Natural killer cell (primary cell): ENCODE results near the gene EYA4. TPM values are rescaled to one million over a fixed set of nuclear protein-coding genes. Genes with fewer than 3 reads are reported as not detected.

Experiments
- ATAC-seq, 3 donors: fragments of 150-1000 bp in 2 of 3; fragments of 200-7000 bp in 1 of 3; cut with Tn5 transposase; 1 replicate in 1 of 3; 2 replicates in 2 of 3; pipeline ENCODE4 v1.10.0; 2021; ENCODE audit warnings: mild to moderate bottlenecking in 2 of 3, moderate library complexity in 2 of 3
- DNase-seq, 2 donors: peaks; one replicate each; pipeline versions ENCODE4 v3.0.0 to v3.0.0-alpha.2; 2013 to 2021; ENCODE audit warnings: mixed read lengths in 1 of 2
- H3K27ac ChIP-seq: one replicate; pipeline ENCODE4 v1.5.1; 2013; ENCODE audit warnings: mild to moderate bottlenecking, low read length
- H3K27me3 ChIP-seq: one replicate; pipeline ENCODE4 v1.6.1; 2013; ENCODE audit warnings: low read length; ENCODE audit not compliant: control insufficient read depth, insufficient read depth
- H3K36me3 ChIP-seq: one replicate; pipeline ENCODE4 v1.6.1; 2013; ENCODE audit warnings: low read length; ENCODE audit not compliant: control insufficient read depth, insufficient read depth
- H3K4me1 ChIP-seq: one replicate; pipeline ENCODE4 v1.6.1; 2013; ENCODE audit warnings: low read length; ENCODE audit not compliant: control insufficient read depth, insufficient read depth
- H3K4me3 ChIP-seq: one replicate; pipeline ENCODE4 v1.5.1; 2013; ENCODE audit warnings: low read length
- H3K9me3 ChIP-seq: one replicate; pipeline ENCODE4 v1.6.1; 2013; ENCODE audit warnings: low read length; ENCODE audit not compliant: control insufficient read depth, insufficient read depth
- H3K27ac Mint-ChIP-seq, 2 donors: one replicate each; pipeline ENCODE4 v1.8.0; 2022; ENCODE audit warnings: mild to moderate bottlenecking in 2 of 2, mixed read lengths in 2 of 2, moderate library complexity in 1 of 2
- H3K27me3 Mint-ChIP-seq, 2 donors: one replicate each; pipeline ENCODE4 v1.8.0; 2022; ENCODE audit warnings: low read depth in 2 of 2, mixed read lengths in 2 of 2
- H3K36me3 Mint-ChIP-seq: one replicate; pipeline ENCODE4 v1.8.0; 2022; ENCODE audit warnings: mixed read lengths
- H3K4me1 Mint-ChIP-seq, 2 donors: one replicate each; pipeline ENCODE4 v1.8.0; 2022; ENCODE audit warnings: mixed read lengths in 2 of 2
- H3K4me3 Mint-ChIP-seq: one replicate; pipeline ENCODE4 v1.8.0; 2022; ENCODE audit warnings: mild to moderate bottlenecking, moderate library complexity, mixed read lengths
- H3K9me3 Mint-ChIP-seq, 2 donors: one replicate each; pipeline ENCODE4 v1.8.0; 2022; ENCODE audit warnings: mixed read lengths in 2 of 2
- WGBS: methylation state at CpG from one replicate; pipeline ENCODE4 v1.1.7; 2013; ENCODE audit warnings: missing lambda C conversion rate; ENCODE audit not compliant: insufficient coverage; 5-methylcytosine and 5-hydroxymethylcytosine counted together
- intact Hi-C: fragments of 100-400 bp; cut with micrococcal nuclease; formaldehyde crosslinking; loops from one replicate; pipeline ENCODE4 v1.14.2; 2022
- total RNA-seq, 4 donors: library from RNA; stranded (reverse); fragments of 120-200 nt in 1 of 4; gene quantifications; one replicate each; pipeline versions ENCODE4 v1.2.3 to v1.2.4, GENCODE V29; 2013 to 2022
- TF ChIP-seq, protein P1 (sequence below): fragments of 200-600 bp; IDR thresholded peaks from one replicate; pipeline ENCODE4 v1.8.0; 2022; ENCODE audit warnings: antibody characterized with exemption

EYA4 gene
- total RNA-seq, 3 donors from 2014 or later (not counting 1 experiment from before 2014, with no cell fraction given) = not detected

DNA sequence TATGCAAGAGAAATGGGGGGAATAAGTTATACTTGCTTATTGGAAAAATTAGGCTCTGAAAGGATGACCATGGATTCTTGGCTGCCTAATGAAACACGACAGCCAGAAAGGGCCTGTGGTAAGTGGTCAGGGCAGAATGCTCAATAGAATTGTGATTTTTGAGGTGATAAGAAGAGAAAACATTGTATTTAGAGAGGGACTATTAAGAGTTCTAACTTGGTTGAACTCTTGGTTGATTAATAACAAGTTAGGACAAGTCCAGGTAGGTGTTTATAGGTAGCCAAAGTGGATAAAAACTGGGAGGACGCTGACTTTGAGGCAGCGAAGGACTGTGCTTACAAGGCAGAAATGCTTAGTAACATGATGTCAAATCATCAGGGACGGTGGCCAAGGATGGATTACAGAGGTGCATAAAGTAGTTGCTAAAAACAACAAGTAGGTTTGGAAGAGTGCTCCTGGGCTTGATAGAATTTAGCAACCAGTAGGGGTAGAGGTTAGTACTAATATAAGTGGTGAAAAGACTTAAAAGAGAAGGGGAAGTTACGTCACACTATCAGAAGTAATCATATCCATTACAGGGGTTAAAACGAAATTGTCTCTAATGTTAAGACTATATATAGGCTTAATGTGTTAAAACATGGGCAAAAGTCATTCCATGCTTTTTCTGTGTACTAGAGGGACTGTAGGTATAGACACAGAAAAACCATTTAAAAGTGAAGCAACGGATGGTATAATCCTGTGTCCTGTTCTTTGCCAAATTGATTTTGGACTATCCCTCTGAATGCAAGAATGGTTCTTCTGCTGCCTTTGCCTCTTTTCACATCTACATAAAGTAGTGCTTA lies 98.6 kb downstream of the EYA4 start:
- WGBS = 87% methylated on average over 6 of the region's 7 CpGs
- peaks cover 0 to 6% of the 10 kb centered on the region in 2 donors for H3K9me3 Mint-ChIP-seq
- H3K36me3 ChIP-seq = no peaks in the 10 kb centered on the region
- H3K4me3 Mint-ChIP-seq = no peak overlapping the region
- H3K4me1 ChIP-seq = no peaks in the 10 kb centered on the region
- H3K27me3 ChIP-seq = no peaks in the 10 kb centered on the region
- TF ChIP-seq, protein P1, sequence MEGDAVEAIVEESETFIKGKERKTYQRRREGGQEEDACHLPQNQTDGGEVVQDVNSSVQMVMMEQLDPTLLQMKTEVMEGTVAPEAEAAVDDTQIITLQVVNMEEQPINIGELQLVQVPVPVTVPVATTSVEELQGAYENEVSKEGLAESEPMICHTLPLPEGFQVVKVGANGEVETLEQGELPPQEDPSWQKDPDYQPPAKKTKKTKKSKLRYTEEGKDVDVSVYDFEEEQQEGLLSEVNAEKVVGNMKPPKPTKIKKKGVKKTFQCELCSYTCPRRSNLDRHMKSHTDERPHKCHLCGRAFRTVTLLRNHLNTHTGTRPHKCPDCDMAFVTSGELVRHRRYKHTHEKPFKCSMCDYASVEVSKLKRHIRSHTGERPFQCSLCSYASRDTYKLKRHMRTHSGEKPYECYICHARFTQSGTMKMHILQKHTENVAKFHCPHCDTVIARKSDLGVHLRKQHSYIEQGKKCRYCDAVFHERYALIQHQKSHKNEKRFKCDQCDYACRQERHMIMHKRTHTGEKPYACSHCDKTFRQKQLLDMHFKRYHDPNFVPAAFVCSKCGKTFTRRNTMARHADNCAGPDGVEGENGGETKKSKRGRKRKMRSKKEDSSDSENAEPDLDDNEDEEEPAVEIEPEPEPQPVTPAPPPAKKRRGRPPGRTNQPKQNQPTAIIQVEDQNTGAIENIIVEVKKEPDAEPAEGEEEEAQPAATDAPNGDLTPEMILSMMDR = no peak
- ATAC-seq (no peak), DNase-seq (no peak)
- no peaks in the 10 kb centered on the region for H3K9me3 ChIP-seq
- H3K4me3 ChIP-seq = no peak overlapping the region
- H3K36me3 Mint-ChIP-seq = no peaks in the 10 kb centered on the region
- H3K27ac Mint-ChIP-seq = no peak overlapping the region
- intact Hi-C loops = no loop called here
- no peaks in the 10 kb centered on the region for H3K4me1 Mint-ChIP-seq
- H3K27ac ChIP-seq = no peak overlapping the region
- H3K27me3 Mint-ChIP-seq = no peaks in the 10 kb centered on the region

DNA sequence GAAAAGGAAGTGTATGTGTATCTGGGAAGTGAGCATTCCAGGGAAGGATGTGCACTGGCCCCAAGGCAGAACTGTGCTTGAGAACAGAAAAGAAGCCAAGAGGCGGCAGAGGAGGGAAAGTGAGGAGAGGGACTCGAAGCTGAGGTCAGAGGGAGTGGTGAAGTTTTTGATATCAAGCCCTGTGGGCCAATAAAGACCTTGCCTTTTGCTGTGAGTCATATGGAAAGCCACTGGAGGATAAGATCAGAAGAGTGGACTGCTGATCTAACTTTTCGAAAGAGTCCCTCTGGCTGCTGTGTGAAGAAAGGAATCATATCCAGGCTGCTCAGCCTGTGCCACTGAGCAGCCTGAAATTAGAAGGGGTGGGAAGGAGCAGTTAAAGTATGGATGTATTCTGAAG lies 99.4 kb downstream of the EYA4 start:
- no peaks in the 10 kb centered on the region for H3K27me3 Mint-ChIP-seq
- 80% methylated on average over 3 of the region's 3 CpGs for WGBS
- Histone ChIP-seq H3K9me3 (no peaks in the 10 kb centered on the region), H3K36me3 (no peaks in the 10 kb centered on the region), H3K4me1 (no peaks in the 10 kb centered on the region), H3K4me3 (no peak overlapping the region), H3K27me3 (no peaks in the 10 kb centered on the region), H3K27ac (no peak overlapping the region)
- no peaks in the 10 kb centered on the region for H3K36me3 Mint-ChIP-seq
- no peak for DNase-seq
- no peak overlapping the region for H3K4me3 Mint-ChIP-seq
- no peak for ATAC-seq
- H3K9me3 Mint-ChIP-seq = peaks cover 0 to 3% of the 10 kb centered on the region in 2 donors
- TF ChIP-seq, protein P1 = no peak
- no peak overlapping the region for H3K27ac Mint-ChIP-seq
- intact Hi-C loops = no loop called here
- H3K4me1 Mint-ChIP-seq = no peaks in the 10 kb centered on the region

DNA sequence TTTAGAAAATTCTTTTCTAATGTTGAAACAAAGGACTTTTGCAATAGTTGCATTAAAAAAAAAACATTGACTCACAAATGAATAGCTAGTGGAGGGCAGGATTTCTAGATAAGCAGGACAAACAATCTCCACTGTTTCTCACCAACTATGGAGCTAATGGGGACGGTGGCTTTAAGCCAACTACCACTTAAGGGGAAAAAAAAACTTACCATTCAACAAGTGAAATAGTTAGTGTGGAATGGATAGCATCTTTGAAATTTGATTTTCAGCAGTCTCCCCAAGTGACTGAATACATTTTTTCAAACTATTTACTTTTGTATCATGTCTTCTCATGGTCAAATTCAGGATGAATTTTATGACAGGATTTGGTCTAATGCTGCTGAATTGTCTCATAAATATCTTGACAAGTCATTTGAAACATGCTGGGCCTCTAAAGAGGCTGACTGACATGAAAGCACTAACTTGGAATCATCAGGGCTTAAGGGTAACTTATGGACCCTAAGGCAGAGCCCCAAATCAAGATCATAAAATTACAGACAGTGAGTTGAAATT lies 100.5 kb downstream of the EYA4 start:
- no peaks in the 10 kb centered on the region for H3K9me3 ChIP-seq
- intact Hi-C loops = no loop called here
- no CpG with 5 or more reads among the region's 1 CpG for WGBS
- no peaks in the 10 kb centered on the region for H3K27me3 Mint-ChIP-seq
- no peak overlapping the region for H3K27ac Mint-ChIP-seq
- no peak overlapping the region for H3K4me3 ChIP-seq
- no peaks in the 10 kb centered on the region for H3K4me1 ChIP-seq
- no peaks in the 10 kb centered on the region for H3K36me3 Mint-ChIP-seq
- no peak for ATAC-seq
- no peak overlapping the region for H3K27ac ChIP-seq
- H3K27me3 ChIP-seq = no peaks in the 10 kb centered on the region
- H3K4me3 Mint-ChIP-seq = no peak overlapping the region
- DNase-seq = no peak
- no peaks in the 10 kb centered on the region for H3K4me1 Mint-ChIP-seq
- TF ChIP-seq, protein P1 = no peak
- H3K9me3 Mint-ChIP-seq = peaks cover 0 to 3% of the 10 kb centered on the region in 2 donors
- no peaks in the 10 kb centered on the region for H3K36me3 ChIP-seq
